ENCODE measurements around the gene ATP10B. TPM values are rescaled to one million over a fixed set of nuclear protein-coding genes. Genes with fewer than 3 reads are reported as not detected.

The ATP10B gene
- total RNA-seq, 2 experiments from 2014 or later: not detected

DNA sequence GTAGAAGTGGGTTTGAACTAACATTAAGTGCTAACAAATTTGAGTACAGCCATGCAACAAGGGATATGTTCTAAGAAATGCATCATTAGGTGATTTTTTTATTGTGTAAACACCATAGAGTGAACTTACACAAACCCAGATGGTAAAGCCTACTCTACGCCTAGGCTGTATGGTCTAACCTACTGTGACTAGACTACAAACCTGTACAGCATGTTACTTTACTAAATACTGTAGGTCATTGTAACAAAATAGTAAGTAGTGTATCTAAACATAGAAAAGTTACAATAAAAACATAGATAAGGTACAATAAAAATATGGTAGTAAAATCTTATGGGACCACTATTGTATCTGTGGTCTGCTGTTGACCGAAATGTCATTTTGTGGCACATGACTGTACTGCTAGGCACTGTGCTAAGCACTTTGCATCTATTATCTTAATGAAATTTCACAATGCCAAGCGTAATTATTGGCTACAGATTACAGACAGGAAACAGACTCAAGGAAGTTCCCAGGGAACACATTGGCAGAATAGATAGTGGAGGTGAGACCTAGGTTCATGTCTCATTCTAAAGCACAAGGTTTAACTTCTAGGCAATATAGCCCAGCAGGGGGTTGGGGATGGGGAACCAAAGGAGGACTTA, 62.7 kb downstream of the ATP10B start:
- no peak for DNase-seq
- Mint-ChIP-seq H3K27me3 (peaks cover 19% of the 10 kb centered on the region), H3K27ac (no peak overlapping the region), H3K4me1 (no peaks in the 10 kb centered on the region), H3K9me3 (no peaks in the 10 kb centered on the region), H3K36me3 (no peaks in the 10 kb centered on the region), H3K4me3 (no peak overlapping the region)

DNA sequence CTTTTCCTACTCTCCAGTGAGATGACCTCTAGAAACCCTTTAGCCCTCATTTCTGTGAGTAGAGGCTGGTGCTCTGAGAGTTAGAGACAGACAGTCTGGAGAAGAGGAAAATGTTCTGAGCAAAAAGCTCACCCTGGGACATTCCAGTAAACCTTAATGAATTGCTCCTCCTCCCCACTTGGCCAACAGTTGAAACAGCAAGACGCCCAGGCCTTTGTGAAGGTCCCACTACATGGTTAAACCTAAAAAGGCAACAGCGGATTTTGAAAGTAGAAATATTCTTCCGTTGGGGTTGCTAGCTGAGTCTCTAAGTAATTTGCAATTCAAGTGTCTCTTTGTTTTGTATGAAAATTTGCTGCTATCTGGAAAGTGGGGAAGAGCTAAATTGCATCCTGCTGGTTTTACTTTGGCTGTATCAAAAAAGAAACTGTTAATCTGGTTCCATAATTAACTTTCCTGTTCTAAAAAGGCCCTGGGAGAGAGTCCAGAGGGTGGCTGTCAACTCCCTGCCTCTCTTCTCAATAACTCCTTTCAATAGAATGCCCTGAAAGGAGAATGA, 63.8 kb downstream of the ATP10B start:
- H3K4me3 Mint-ChIP-seq: no peak overlapping the region
- H3K27me3 Mint-ChIP-seq: peaks cover 25% of the 10 kb centered on the region
- H3K36me3 Mint-ChIP-seq: no peaks in the 10 kb centered on the region
- no peaks in the 10 kb centered on the region for H3K4me1 Mint-ChIP-seq
- DNase-seq: no peak
- H3K9me3 Mint-ChIP-seq: no peaks in the 10 kb centered on the region
- H3K27ac Mint-ChIP-seq: no peak overlapping the region

DNA sequence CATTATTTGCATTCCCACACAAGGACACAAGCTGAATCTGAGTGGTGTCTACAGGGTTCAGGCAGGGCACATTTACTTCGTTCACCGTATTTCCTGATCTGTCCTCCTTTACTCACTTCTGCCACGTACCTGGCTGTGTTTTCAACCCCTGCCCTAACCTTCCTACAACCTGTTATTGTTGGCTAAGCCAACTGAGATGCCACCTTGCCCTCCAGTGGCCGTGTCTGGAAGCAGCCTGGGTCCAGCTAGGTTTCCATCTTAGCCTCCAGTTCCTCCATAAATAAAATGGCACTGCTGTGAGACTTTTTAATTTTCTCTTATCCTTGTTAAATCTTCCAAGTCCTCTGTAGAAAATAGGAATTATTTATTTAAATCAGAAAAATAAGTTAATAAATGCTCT, 64.8 kb downstream of the ATP10B start:
- Mint-ChIP-seq H3K9me3 (no peaks in the 10 kb centered on the region), H3K27me3 (peaks cover 25% of the 10 kb centered on the region), H3K4me1 (no peaks in the 10 kb centered on the region), H3K27ac (no peak overlapping the region), H3K36me3 (no peaks in the 10 kb centered on the region), H3K4me3 (no peak overlapping the region)
- no peak for DNase-seq

DNA sequence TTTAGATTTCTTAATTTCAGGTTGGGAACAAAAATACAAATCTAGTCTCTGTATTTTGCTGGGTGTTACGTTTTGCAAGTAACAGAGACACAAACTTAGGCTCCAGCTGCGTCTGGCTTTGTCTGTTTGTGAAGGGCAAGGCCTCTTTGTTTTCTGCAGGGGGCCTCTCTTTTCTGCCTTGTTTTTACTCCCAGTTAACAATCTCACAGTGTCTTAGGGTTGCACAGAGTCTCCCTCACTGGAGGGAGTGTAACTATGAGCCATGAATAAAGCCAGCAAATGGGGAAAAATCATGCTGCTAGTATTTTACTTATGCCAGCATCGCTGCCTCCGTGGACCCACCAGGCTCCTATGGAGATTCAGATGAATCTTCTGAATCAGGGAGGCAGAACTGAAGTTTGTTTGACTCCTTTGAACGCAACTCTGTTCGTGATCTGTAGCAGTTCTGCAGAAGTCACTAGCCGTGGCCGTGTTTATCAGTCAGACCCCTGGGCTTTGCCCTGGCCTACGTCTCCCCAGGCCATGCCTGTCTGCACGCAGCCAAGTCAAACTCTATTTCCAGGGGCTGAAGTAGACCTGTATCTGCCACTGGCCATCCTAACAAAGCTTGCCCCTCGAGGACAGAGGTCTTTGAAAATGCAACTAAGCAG, 77.2 kb downstream of the ATP10B start:
- Mint-ChIP-seq H3K9me3 (no peaks in the 10 kb centered on the region), H3K4me3 (no peak overlapping the region), H3K4me1 (no peaks in the 10 kb centered on the region), H3K27ac (no peak overlapping the region), H3K36me3 (no peaks in the 10 kb centered on the region), H3K27me3 (no peaks in the 10 kb centered on the region)
- no peak for DNase-seq

DNA sequence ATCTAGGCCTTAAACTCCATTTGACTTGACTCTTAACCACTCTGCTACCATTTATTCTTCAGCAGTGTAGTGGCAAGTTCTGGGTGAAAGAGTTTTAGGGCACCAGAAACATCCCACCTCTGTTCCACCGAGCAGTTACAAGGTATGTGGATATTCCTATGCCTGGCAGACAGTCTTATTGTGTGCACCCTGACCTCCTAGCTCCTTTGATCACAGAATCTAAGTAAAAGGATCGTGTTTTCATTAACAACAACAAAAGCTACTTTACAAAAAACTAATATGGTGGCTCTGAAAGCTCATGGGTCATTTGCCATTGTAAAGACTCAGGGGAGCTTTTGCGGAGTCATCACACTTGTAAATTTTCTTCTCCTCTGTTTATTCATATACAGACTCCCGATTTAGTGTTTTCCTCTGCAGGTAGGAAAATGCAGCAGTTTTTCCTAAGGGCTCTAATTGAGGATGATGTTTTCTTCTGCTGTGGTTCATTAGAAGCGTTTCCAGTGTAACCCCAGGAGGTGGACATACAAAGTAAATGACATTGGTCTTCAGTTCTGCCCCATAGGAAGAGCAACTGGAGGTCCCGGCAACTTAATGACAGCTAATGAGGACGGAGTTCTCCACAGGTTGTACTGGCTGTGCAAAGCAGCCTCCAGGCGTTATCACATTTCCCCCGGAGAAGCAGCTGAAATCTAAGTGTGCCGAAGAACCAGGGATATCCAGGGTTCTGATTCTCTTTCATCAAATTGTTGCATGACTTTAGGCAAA, 78.2 kb downstream of the ATP10B start:
- no peaks in the 10 kb centered on the region for H3K36me3 Mint-ChIP-seq
- no peaks in the 10 kb centered on the region for H3K9me3 Mint-ChIP-seq
- no peaks in the 10 kb centered on the region for H3K27me3 Mint-ChIP-seq
- H3K4me1 Mint-ChIP-seq: no peaks in the 10 kb centered on the region
- no peak overlapping the region for H3K4me3 Mint-ChIP-seq
- no peak overlapping the region for H3K27ac Mint-ChIP-seq
- no peak for DNase-seq

DNA sequence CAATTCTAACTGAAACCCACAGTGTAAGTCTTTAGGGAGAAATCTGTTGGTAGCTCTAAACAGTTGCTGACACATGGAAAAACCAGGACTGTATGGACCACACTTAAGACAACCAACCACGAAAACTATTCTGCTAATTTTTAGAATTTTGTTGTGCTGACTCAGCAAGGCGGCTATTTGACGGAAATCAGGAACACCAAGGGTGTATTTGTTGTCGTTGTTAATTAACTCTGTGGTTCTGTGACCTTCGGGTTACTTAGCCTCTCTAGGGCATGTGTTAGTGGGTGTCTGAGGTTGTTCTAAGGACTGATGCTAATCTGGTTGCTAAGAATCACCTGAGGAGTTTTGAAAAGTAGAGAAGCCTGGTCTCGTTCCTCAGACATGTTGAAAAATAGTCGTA, 79.2 kb downstream of the ATP10B start:
- no peaks in the 10 kb centered on the region for H3K4me1 Mint-ChIP-seq
- DNase-seq: no peak
- H3K9me3 Mint-ChIP-seq: no peaks in the 10 kb centered on the region
- no peaks in the 10 kb centered on the region for H3K27me3 Mint-ChIP-seq
- no peak overlapping the region for H3K4me3 Mint-ChIP-seq
- no peaks in the 10 kb centered on the region for H3K36me3 Mint-ChIP-seq
- no peak overlapping the region for H3K27ac Mint-ChIP-seq

DNA sequence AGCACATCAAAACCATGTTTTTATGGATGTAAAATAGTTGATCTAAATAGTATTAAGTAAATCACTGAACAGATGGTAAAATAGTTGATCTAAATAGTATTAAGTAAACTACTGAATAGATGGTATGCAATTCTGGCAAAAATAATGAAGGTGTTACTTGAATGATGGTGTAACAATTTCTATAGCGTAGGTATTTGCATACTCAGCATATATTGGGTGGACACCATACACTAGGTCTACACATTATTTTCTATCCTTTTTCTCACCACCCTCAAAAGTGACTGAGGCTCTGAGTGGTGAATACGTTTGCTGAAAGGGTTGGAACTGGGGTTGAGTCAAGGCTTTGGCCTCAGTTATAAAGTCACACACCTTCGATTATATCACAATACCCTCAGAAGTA, 81.3 kb downstream of the ATP10B start:
- no peaks in the 10 kb centered on the region for H3K27me3 Mint-ChIP-seq
- no peaks in the 10 kb centered on the region for H3K36me3 Mint-ChIP-seq
- H3K9me3 Mint-ChIP-seq: no peaks in the 10 kb centered on the region
- no peak overlapping the region for H3K27ac Mint-ChIP-seq
- no peaks in the 10 kb centered on the region for H3K4me1 Mint-ChIP-seq
- H3K4me3 Mint-ChIP-seq: no peak overlapping the region
- DNase-seq: no peak

DNA sequence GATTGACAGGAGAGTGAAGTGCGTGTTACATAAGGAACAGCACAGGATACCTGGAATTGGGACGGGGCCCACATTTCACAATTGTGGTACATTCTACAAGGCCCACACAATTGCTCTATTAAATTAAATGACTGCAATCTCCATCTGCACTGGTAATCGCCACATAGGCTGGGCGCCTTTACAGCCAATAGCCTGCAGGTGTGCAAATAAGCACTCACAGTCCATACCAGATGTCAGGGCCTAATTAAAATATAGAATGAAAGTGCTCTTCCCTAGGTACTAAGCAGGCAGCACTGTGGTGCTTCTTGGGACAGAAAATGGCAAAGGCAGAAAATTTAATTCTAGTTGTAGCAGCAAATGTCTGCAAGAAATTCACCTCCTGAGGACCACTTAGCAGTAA, 82.7 kb downstream of the ATP10B start:
- Mint-ChIP-seq H3K4me3 (no peak overlapping the region), H3K36me3 (no peaks in the 10 kb centered on the region), H3K9me3 (no peaks in the 10 kb centered on the region), H3K27me3 (no peaks in the 10 kb centered on the region), H3K4me1 (no peaks in the 10 kb centered on the region), H3K27ac (no peak overlapping the region)
- DNase-seq: no peak

DNA sequence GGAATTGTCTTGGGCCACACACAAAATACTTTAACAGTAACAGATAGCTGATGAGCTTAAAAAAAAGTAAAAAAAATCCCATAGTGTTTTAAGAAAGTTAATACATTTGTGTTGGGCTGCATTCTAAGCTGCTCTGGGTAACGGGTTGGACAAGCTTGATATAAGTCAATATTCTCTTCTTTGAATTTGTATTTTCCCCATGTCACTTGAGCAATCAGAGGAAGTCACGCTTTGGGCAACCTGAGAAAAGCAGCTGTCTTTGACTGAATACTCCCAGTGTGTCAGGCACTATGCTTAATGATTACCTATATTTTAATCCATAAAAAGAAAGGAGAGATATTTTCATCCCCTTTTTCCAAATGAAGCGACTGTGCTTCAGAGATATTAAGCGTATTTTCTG, 84.9 kb downstream of the ATP10B start:
- H3K9me3 Mint-ChIP-seq: peaks cover 5% of the 10 kb centered on the region
- H3K27ac Mint-ChIP-seq: no peak overlapping the region
- H3K36me3 Mint-ChIP-seq: no peaks in the 10 kb centered on the region
- no peaks in the 10 kb centered on the region for H3K4me1 Mint-ChIP-seq
- H3K27me3 Mint-ChIP-seq: no peaks in the 10 kb centered on the region
- no peak for DNase-seq
- H3K4me3 Mint-ChIP-seq: no peak overlapping the region

DNA sequence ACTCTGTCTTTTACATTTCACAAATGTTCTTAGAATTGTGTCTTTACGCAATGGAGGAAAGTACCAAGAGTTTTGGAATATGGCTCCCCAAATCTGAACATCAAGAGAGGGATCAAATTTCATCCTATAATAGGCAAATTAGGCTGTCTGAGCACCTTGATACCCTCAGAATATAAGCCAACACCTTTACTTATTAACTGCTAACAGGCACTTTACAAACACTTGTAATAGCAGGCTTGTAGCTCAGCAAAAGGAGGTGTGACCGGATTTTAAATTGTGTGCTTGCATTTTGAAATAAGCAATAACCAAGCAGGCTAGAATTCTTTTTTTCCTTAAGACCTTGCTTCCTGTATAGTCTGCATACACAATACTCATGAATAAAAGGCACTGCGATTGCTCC, 92.0 kb downstream of the ATP10B start:
- peaks cover 5% of the 10 kb centered on the region for H3K9me3 Mint-ChIP-seq
- no peak overlapping the region for H3K27ac Mint-ChIP-seq
- peaks cover 13% of the 10 kb centered on the region for H3K27me3 Mint-ChIP-seq
- H3K4me1 Mint-ChIP-seq: no peaks in the 10 kb centered on the region
- H3K4me3 Mint-ChIP-seq: no peak overlapping the region
- H3K36me3 Mint-ChIP-seq: no peaks in the 10 kb centered on the region
- DNase-seq: no peak

DNA sequence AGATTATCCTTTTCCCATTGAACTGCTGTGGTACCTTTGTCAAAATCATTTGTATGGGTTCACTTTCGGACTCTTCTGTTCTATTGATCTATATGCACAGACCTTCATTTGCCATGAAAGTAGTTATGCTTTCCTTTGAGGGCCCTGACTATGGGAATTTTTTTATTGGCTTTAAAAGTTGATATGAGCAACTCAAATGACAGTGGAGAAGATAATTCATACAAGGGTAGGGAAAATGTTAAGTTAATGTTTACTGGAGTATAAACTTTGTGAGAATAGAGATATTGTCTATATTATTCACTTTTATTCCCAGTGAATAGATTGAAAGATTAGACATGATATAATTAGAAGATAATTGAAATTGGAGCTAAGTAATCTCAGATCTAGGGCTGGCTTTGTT, 94.8 kb downstream of the ATP10B start:
- no peaks in the 10 kb centered on the region for H3K36me3 Mint-ChIP-seq
- H3K9me3 Mint-ChIP-seq: no peaks in the 10 kb centered on the region
- no peaks in the 10 kb centered on the region for H3K4me1 Mint-ChIP-seq

DNA sequence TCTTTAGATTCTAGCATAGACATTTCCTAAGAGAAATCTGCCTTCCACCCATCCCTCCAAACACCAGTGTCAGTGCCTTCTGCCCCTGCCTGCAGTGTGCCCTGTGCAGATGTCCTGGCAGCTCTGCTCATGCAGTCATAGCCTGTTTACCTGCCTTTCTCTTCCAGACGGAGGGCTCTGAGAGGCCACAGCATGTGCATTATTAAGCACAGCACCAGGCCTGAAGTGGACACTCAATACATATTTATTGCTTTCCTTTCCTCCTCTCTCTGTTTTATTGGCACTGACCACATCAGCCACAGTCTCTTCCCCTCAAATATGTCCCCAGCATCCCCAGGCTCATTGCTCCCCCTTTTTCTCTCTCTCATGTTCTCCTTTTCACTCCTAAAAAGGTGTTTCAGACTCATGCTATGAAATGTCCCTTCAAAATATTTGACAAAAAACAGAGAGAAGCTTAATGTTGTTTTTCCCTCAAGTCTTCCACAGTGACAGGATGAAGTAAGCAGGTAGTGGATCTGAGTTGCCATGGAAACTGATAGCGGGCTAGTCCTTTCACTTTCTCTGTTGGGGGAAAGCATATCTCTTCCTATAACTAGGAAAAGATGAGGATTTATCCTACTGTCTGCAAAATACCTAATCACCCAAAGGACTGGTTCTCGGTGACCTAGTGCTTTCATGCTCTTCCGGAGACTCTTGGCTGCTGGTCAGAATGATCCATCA, 100.9 kb downstream of the ATP10B start:
- H3K4me1 Mint-ChIP-seq: peaks cover 1% of the 10 kb centered on the region
- no peaks in the 10 kb centered on the region for H3K9me3 Mint-ChIP-seq
- H3K27ac Mint-ChIP-seq: no peak overlapping the region
- no peaks in the 10 kb centered on the region for H3K36me3 Mint-ChIP-seq
- no peak for DNase-seq
- peaks cover 10% of the 10 kb centered on the region for H3K27me3 Mint-ChIP-seq
- no peak overlapping the region for H3K4me3 Mint-ChIP-seq

More for the DNA sequence above, 94.8 kb downstream of the ATP10B start:
- no peak overlapping the region for H3K27ac Mint-ChIP-seq
- no peak for DNase-seq
- peaks cover 23% of the 10 kb centered on the region for H3K27me3 Mint-ChIP-seq
- H3K4me3 Mint-ChIP-seq: no peak overlapping the region

DNA sequence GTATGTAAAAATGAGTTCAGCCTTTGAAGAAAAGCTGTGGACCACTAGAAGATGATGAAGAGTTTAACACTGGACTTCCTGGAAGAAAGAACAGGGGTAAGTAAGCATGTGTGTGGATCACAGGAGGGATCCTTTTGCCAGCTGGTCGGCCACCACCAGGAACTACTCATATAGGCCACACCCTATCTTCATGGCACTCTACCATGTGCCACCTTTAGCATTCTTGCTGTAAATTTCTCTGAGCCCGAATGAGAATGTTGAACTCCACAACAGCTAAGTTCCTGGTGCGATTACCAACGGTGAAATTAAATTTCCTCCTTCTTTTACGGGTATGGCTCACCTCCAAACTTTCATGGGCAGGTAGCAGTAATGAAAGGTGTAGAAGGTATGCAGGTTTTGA, 102.3 kb downstream of the ATP10B start:
- Mint-ChIP-seq H3K4me1 (peaks cover 1% of the 10 kb centered on the region), H3K27me3 (peaks cover 10% of the 10 kb centered on the region), H3K9me3 (no peaks in the 10 kb centered on the region)

DNA sequence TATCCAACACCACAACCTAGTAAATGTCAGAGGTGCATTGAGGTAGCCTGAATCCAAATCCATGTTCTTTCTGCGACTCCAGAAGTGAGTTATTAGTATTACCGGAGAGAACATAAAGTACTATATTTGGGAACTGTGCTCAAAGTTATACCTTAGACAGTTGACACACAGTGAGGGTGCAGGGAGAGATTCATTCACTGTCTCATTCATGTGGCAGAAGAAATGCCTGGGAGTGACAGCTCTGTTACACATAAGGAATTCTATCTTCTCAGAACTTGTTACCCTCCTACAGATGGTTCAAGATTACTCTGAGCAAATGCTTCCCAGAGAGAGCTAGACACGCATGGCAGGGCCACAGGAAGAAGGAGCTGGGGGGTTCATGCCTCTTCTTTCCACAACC, 103.0 kb downstream of the ATP10B start:
- H3K4me3 Mint-ChIP-seq: no peak overlapping the region
- peaks cover 10% of the 10 kb centered on the region for H3K27me3 Mint-ChIP-seq
- H3K27ac Mint-ChIP-seq: no peak overlapping the region
- peaks cover 1% of the 10 kb centered on the region for H3K4me1 Mint-ChIP-seq
- no peaks in the 10 kb centered on the region for H3K9me3 Mint-ChIP-seq
- DNase-seq: no peak
- no peaks in the 10 kb centered on the region for H3K36me3 Mint-ChIP-seq

More for the DNA sequence above, 102.3 kb downstream of the ATP10B start:
- no peak overlapping the region for H3K27ac Mint-ChIP-seq
- no peak overlapping the region for H3K4me3 Mint-ChIP-seq
- DNase-seq: no peak
- no peaks in the 10 kb centered on the region for H3K36me3 Mint-ChIP-seq

DNA sequence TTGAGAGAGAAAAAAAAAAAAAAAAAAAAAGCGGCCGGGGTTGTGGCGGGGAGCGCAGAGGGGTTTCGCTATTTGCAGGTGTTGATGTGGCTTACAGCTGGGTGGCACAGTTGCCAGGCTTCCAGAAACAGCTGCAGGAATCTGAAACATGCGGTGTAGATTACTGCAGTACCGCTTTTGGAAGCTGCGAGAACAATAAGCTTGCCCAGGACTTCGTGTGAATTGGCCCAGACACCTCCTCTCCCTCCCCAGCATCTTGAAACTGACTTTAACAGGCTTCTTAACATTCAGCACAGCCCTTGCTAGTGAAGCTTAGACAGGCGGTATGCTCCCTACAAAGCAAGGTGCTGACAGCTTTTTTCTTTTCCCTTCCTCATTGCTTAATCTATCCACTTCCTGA, 104.0 kb downstream of the ATP10B start:
- Mint-ChIP-seq H3K27ac (no peak overlapping the region), H3K9me3 (no peaks in the 10 kb centered on the region), H3K36me3 (no peaks in the 10 kb centered on the region), H3K4me1 (peaks cover 1% of the 10 kb centered on the region), H3K27me3 (peaks cover 4% of the 10 kb centered on the region), H3K4me3 (no peak overlapping the region)
- DNase-seq: no peak
